ENCODE results near the gene METTL15.

- TF ChIP-seq, protein P1, sequence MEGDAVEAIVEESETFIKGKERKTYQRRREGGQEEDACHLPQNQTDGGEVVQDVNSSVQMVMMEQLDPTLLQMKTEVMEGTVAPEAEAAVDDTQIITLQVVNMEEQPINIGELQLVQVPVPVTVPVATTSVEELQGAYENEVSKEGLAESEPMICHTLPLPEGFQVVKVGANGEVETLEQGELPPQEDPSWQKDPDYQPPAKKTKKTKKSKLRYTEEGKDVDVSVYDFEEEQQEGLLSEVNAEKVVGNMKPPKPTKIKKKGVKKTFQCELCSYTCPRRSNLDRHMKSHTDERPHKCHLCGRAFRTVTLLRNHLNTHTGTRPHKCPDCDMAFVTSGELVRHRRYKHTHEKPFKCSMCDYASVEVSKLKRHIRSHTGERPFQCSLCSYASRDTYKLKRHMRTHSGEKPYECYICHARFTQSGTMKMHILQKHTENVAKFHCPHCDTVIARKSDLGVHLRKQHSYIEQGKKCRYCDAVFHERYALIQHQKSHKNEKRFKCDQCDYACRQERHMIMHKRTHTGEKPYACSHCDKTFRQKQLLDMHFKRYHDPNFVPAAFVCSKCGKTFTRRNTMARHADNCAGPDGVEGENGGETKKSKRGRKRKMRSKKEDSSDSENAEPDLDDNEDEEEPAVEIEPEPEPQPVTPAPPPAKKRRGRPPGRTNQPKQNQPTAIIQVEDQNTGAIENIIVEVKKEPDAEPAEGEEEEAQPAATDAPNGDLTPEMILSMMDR (IDR thresholded peaks at IDR 0.05; ENCODE audit: low read depth, low read length), result no peak
- TF ChIP-seq POLR2A (IDR thresholded peaks at IDR 0.05; ENCODE audit: extremely low read depth, insufficient read length), result no peak
- TF ChIP-seq MAX (IDR thresholded peaks at IDR 0.05; ENCODE audit: low read depth, low read length), result no peak
These were observed 151.1 kb downstream of the METTL15 start for GRCh38 chr11:28259177-28259843.
